ENCODE data around the gene TRIM56. TPM values are rescaled to one million over a fixed set of nuclear protein-coding genes. Genes with fewer than 3 reads are reported as not detected.
A peak's percentile ranks its signal among the peaks of the same experiment; 100 is the strongest.

Gene TRIM56
- total and polyA plus RNA-seq, 2 of the 13 experiments (the other 11 are each of a cell fraction or from before 2014, with no cell fraction given) = 3.2 to 7.1 TPM

DNA sequence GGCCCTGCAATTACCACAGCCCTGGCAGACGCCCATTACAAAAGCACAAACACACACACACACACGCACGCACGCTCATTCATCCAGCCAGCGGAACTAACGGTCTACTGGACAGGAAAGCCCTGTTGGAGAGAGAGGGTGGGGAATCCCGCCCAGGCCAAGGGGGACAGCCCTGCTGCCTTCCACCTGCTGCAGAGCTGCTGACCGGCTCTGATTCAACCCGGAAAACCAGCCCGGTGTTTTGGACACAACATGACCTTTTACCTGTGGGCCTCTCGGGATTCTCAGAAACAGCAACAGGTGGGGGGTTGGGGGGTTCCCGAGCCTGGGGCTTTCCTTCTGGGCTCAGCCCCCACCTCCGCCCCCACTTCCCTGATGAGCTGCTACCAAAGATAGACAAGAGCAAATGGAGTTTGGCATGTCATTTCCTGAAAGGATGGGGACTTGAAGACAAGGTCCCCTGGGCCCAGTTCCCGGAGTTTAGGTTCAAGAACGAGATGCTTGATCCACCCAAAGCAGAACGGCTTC lies 23.1 kb downstream of the TRIM56 start (continued):
- TF ChIP-seq ZNF547 (CRISPR knock-in tag; IDR thresholded peaks at IDR 0.05) (no peak), RELA (CRISPR knock-in tag; IDR thresholded peaks at IDR 0.05) (no peak), CHD4 (IDR thresholded peaks at IDR 0.05; ENCODE audit: borderline replicate concordance, low read length) (no peak), HOXA9 (CRISPR knock-in tag; IDR thresholded peaks at IDR 0.05; ENCODE audit: borderline replicate concordance) (no peak), MBD4 (IDR thresholded peaks at IDR 0.05; ENCODE audit: borderline replicate concordance, low read length) (no peak), TBX3 (IDR thresholded peaks at IDR 0.05; ENCODE audit: borderline replicate concordance) (no peak), ARHGAP35 (CRISPR knock-in tag; IDR thresholded peaks at IDR 0.05; ENCODE audit: borderline replicate concordance) (no peak), ZNF562 (CRISPR knock-in tag; IDR thresholded peaks at IDR 0.05; ENCODE audit: borderline replicate concordance) (no peak), ISL2 (CRISPR knock-in tag; IDR thresholded peaks at IDR 0.05) (no peak), SAFB2 (CRISPR knock-in tag; IDR thresholded peaks at IDR 0.05; ENCODE audit: borderline replicate concordance, low read depth) (peak; percentile 45; the same call in 1 of the 2 replicates), ZNF607 (CRISPR knock-in tag; IDR thresholded peaks at IDR 0.05; ENCODE audit: borderline replicate concordance) (no peak; the same call in 1 of the 2 replicates), HOXD1 (CRISPR knock-in tag; IDR thresholded peaks at IDR 0.05) (no peak), TRIM24 (CRISPR knock-in tag; IDR thresholded peaks at IDR 0.05) (no peak), ZFY (CRISPR knock-in tag; IDR thresholded peaks at IDR 0.05) (no peak), SSRP1 (CRISPR knock-in tag; IDR thresholded peaks at IDR 0.05) (no peak), ZNF333 (CRISPR knock-in tag; IDR thresholded peaks at IDR 0.05; ENCODE audit: borderline replicate concordance) (no peak), ZC3H4 (CRISPR knock-in tag; IDR thresholded peaks at IDR 0.05; ENCODE audit: borderline replicate concordance) (no peak)
- TF ChIP-seq, protein P1, sequence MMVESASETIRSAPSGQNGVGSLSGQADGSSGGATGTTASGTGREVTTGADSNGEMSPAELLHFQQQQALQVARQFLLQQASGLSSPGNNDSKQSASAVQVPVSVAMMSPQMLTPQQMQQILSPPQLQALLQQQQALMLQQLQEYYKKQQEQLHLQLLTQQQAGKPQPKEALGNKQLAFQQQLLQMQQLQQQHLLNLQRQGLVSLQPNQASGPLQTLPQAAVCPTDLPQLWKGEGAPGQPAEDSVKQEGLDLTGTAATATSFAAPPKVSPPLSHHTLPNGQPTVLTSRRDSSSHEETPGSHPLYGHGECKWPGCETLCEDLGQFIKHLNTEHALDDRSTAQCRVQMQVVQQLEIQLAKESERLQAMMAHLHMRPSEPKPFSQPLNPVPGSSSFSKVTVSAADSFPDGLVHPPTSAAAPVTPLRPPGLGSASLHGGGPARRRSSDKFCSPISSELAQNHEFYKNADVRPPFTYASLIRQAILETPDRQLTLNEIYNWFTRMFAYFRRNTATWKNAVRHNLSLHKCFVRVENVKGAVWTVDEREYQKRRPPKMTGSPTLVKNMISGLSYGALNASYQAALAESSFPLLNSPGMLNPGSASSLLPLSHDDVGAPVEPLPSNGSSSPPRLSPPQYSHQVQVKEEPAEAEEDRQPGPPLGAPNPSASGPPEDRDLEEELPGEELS (CRISPR knock-in tag; IDR thresholded peaks at IDR 0.05) = peak; percentile 75
- TF ChIP-seq, protein P2, sequence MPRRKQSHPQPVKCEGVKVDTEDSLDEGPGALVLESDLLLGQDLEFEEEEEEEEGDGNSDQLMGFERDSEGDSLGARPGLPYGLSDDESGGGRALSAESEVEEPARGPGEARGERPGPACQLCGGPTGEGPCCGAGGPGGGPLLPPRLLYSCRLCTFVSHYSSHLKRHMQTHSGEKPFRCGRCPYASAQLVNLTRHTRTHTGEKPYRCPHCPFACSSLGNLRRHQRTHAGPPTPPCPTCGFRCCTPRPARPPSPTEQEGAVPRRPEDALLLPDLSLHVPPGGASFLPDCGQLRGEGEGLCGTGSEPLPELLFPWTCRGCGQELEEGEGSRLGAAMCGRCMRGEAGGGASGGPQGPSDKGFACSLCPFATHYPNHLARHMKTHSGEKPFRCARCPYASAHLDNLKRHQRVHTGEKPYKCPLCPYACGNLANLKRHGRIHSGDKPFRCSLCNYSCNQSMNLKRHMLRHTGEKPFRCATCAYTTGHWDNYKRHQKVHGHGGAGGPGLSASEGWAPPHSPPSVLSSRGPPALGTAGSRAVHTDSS (CRISPR knock-in tag; conservative IDR thresholded peaks at IDR 0.05) = no peak
- TF ChIP-seq, protein P3, sequence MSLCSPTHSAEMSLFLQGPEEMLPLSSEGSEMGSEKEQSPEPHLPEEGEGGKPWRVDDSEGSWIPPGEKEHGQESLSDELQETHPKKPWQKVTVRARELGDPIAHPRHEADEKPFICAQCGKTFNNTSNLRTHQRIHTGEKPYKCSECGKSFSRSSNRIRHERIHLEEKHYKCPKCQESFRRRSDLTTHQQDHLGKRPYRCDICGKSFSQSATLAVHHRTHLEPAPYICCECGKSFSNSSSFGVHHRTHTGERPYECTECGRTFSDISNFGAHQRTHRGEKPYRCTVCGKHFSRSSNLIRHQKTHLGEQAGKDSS (CRISPR knock-in tag; IDR thresholded peaks at IDR 0.05; ENCODE audit: borderline replicate concordance, low read depth) = peak; percentile 43; the same call in 1 of the 2 replicates
- TF ChIP-seq, protein P4, sequence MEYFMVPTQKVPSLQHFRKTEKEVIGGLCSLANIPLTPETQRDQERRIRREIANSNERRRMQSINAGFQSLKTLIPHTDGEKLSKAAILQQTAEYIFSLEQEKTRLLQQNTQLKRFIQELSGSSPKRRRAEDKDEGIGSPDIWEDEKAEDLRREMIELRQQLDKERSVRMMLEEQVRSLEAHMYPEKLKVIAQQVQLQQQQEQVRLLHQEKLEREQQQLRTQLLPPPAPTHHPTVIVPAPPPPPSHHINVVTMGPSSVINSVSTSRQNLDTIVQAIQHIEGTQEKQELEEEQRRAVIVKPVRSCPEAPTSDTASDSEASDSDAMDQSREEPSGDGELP (IDR thresholded peaks at IDR 0.05; ENCODE audit: borderline replicate concordance, low read depth) = peak; percentile 77
- TF ChIP-seq, protein P5, sequence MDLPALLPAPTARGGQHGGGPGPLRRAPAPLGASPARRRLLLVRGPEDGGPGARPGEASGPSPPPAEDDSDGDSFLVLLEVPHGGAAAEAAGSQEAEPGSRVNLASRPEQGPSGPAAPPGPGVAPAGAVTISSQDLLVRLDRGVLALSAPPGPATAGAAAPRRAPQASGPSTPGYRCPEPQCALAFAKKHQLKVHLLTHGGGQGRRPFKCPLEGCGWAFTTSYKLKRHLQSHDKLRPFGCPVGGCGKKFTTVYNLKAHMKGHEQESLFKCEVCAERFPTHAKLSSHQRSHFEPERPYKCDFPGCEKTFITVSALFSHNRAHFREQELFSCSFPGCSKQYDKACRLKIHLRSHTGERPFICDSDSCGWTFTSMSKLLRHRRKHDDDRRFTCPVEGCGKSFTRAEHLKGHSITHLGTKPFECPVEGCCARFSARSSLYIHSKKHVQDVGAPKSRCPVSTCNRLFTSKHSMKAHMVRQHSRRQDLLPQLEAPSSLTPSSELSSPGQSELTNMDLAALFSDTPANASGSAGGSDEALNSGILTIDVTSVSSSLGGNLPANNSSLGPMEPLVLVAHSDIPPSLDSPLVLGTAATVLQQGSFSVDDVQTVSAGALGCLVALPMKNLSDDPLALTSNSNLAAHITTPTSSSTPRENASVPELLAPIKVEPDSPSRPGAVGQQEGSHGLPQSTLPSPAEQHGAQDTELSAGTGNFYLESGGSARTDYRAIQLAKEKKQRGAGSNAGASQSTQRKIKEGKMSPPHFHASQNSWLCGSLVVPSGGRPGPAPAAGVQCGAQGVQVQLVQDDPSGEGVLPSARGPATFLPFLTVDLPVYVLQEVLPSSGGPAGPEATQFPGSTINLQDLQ (CRISPR knock-in tag; IDR thresholded peaks at IDR 0.05) = no peak
